ENCODE results near the gene TBC1D7.

- TF ChIP-seq YY1 (IDR thresholded peaks at IDR 0.05; ENCODE audit: low read depth) (no peak), ZBTB7A (IDR thresholded peaks at IDR 0.05; ENCODE audit: low read depth) (no peak)
Observed at GRCh38 chr6:13371421-13372072, 43.2 kb upstream of the TBC1D7 start.
